PC-3 (cell line): ENCODE results near the gene SNAPC2. TPM values are rescaled to one million over a fixed set of nuclear protein-coding genes. Genes with fewer than 3 reads are reported as not detected.
A peak's percentile ranks its signal among the peaks of the same experiment; 100 is the strongest.
"Not testable (repeated sequence)": the region's sequence is repeated elsewhere in the genome, so short reads cannot be mapped to it uniquely, and the experiment has no call there.

Experiments
- ATAC-seq: fragments of 200-7000 bp; cut with Tn5 transposase; 2 replicates; pipeline ENCODE4 v1.9.1; 2020; ENCODE audit warnings: mild to moderate bottlenecking, moderate library complexity
- BruUV-seq: library from RNA; stranded (reverse); fragments of 400-500 nt; replicated peaks from 2 replicates; lab custom pipeline; 2021; lab: Mats Ljungman, UMichigan
- CTCF ChIA-PET: fragments of 300-600 bp; sonication (Branson Sonifier 250); formaldehyde crosslinking; loops from one replicate; lab custom pipeline; 2022; ENCODE audit warnings: antibody characterized with exemption; lab: Charles Lee
- POLR2A ChIA-PET: fragments of 300-600 bp; sonication (Branson Sonifier 250); formaldehyde crosslinking; loops from one replicate; lab custom pipeline; 2022; ENCODE audit warnings: antibody characterized with exemption; ENCODE audit not compliant: unreplicated experiment; lab: Charles Lee
- DNase-seq: peaks from one replicate; pipeline ENCODE4 v3.0.0-alpha.2; 2015
- H2AFZ ChIP-seq: fragments of 300-600 bp; sonication (generic); 2 replicates; pipeline ENCODE4 v1.6.0; 2016; ENCODE audit warnings: antibody characterized with exemption, low read length
- H3F3A ChIP-seq: fragments of 300-600 bp; sonication (generic); one replicate; pipeline ENCODE4 v1.6.0; 2017; ENCODE audit warnings: antibody characterized with exemption, low read length, control low read depth, mild to moderate bottlenecking; ENCODE audit not compliant: unreplicated experiment
- H3K27ac ChIP-seq: fragments of 300-600 bp; sonication (generic); 2 replicates; pipeline ENCODE4 v1.5.1; 2016; ENCODE audit warnings: mild to moderate bottlenecking, low read length
- H3K27me3 ChIP-seq: fragments of 300-600 bp; sonication (generic); 2 replicates; pipeline ENCODE4 v1.6.1; 2016; ENCODE audit warnings: low read length, mixed read lengths
- H3K36me3 ChIP-seq: fragments of 300-600 bp; sonication (generic); 2 replicates; pipeline ENCODE4 v1.6.1; 2016; ENCODE audit warnings: low read depth, mixed run types, low read length, mixed read lengths
- H3K4me1 ChIP-seq: fragments of 300-600 bp; sonication (generic); 2 replicates; pipeline ENCODE4 v1.5.1; 2016; ENCODE audit warnings: low read length; ENCODE audit not compliant: insufficient read depth
- H3K4me2 ChIP-seq: fragments of 300-600 bp; sonication (generic); 2 replicates; pipeline ENCODE4 v1.6.0; 2016; ENCODE audit warnings: low read length
- H3K4me3 ChIP-seq: fragments of 300-600 bp; sonication (generic); 2 replicates; pipeline ENCODE4 v1.5.1; 2016; ENCODE audit warnings: mild to moderate bottlenecking, low read length, mixed read lengths
- H3K79me2 ChIP-seq: fragments of 300-600 bp; sonication (generic); 2 replicates; pipeline ENCODE4 v1.6.1; 2017; ENCODE audit warnings: low read length, mixed read lengths
- H3K9ac ChIP-seq: fragments of 300-600 bp; sonication (generic); 2 replicates; pipeline ENCODE4 v1.6.0; 2016; ENCODE audit warnings: mild to moderate bottlenecking, low read length
- H3K9me2 ChIP-seq: fragments of 300-600 bp; sonication (generic); replicated peaks from 2 replicates; pipeline ENCODE4 v1.6.1; 2016; ENCODE audit warnings: mixed run types, low read length, mixed read lengths
- H3K9me3 ChIP-seq: fragments of 300-600 bp; sonication (generic); 2 replicates; pipeline ENCODE4 v1.6.1; 2016; ENCODE audit warnings: low read length, mixed read lengths
- H4K20me1 ChIP-seq: fragments of 300-600 bp; sonication (generic); 2 replicates; pipeline ENCODE4 v1.6.1; 2016; ENCODE audit warnings: low read length, mixed read lengths
- EZH2 ChIP-seq: fragments of 300-600 bp; sonication (generic); IDR thresholded peaks from one replicate; pipeline ENCODE4 v1.6.1; 2017; ENCODE audit warnings: antibody characterized with exemption, mild to moderate bottlenecking, low read length; ENCODE audit not compliant: unreplicated experiment
- EZH2phosphoT487 ChIP-seq: fragments of 300-600 bp; sonication (generic); IDR thresholded peaks from 2 replicates; pipeline ENCODE4 v1.6.1; 2018; ENCODE audit warnings: mild to moderate bottlenecking, antibody characterized with exemption, low read length, borderline replicate concordance
- intact Hi-C: fragments of 100-400 bp; cut with micrococcal nuclease; formaldehyde crosslinking; loops from 2 replicates; pipeline ENCODE4 v1.9.0; 2023
- total RNA-seq: library from RNA; depleted of rRNA; stranded (reverse); fragments of >200 nt; gene quantifications from 2 replicates; pipeline ENCODE4 v1.2.3, GENCODE V29; 2014
- TF ChIP-seq, protein P1 (sequence below): fragments of 300-600 bp; sonication (generic); conservative IDR thresholded peaks from 2 replicates; pipeline ENCODE4 v1.5.1; 2017; ENCODE audit warnings: antibody characterized with exemption, low read depth, mild to moderate bottlenecking, low read length

Gene SNAPC2
- total RNA-seq, 1 experiment from 2014 or later: 40.1 TPM

DNA sequence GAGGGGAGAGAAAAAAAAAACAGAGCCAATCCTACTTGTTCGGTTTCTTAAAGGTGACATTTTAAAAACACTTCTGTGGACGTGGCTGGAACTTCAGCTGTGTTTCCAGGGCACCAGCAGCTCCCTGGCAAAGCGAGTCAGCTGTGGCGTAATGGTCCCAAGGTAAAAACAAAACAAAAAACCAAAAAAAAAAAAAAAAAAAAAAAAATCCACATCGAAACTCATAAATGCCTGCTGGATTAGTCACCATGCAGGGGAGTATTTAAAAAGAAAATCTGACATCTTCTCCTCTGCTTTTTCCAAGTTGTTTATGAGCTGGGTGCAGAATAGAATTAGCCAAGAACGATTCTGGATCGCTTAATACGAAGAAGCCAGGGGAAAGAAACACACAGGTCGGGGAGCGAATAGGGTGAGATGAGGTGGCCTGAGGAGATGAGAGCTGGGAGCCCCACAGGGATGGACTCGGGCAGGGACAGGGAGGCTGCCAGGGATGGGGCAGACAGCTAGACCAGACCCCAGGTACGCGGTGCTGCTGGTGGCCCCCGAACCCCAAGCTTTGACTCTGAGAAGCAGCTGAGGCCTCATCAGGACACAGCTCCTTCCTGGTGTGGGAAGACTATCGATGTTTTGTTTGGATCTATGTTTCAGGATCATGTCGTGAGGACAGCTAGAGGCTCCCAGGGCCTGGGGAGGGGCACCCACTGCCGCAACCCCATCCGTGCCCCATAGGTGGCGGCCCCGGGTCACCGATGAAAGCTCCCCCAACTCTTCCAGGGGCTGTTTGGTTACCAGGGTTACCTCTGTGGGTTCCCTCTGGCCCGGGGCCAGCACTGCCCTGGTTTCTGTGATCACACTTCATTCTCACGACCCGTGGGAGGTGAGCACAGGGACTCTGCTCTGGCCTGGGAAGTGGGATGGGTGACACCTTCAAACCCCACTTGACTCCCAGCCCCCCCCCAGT, 8.9 kb downstream of the SNAPC2 start:
- ChIA-PET CTCF (interaction anchor here (0.5 to 1.6 kb wide), 8 partner anchors 8 to 423 kb away, joined by 3 to 20 read pairs (median 8); partner anchors contain the start of genes ELAVL1, SNAPC2 and TIMM44), POLR2A (interaction anchor here (0.6 to 1.5 kb wide), 8 partner anchors 8 to 578 kb away, joined by 5 to 47 read pairs (median 20); partner anchors contain the start of genes SNAPC2 and TIMM44)
- Histone ChIP-seq H3K4me3 (peak overlapping the region; percentile 21; the same call in 1 of the 2 replicates), H2AFZ (no peak overlapping the region), H3K27me3 (no peaks in the 10 kb centered on the region), H3K79me2 (no peaks in the 10 kb centered on the region), H3K4me2 (peak overlapping the region; percentile 55), H4K20me1 (0 out of 2 replicates have a peak, but pooled peaks cover 5% of the 10 kb centered on the region), H3K9me2 (no peaks in the 10 kb centered on the region), H3K4me1 (peaks cover 44% of the 10 kb centered on the region), H3K27ac (peak overlapping the region; percentile 86), H3K9me3 (no peaks in the 10 kb centered on the region), H3K36me3 (peaks cover 36% of the 10 kb centered on the region), H3K9ac (peak overlapping the region; percentile 42), H3F3A (no peaks in the 10 kb centered on the region)
- intact Hi-C loops: loop anchor here (1.0 to 5.0 kb wide), 2 partner anchors 14 to 77 kb away; partner anchors contain the start of gene TIMM44
- TF ChIP-seq EZH2: no peak
- TF ChIP-seq EZH2phosphoT487: no peak
- TF ChIP-seq, protein P1, sequence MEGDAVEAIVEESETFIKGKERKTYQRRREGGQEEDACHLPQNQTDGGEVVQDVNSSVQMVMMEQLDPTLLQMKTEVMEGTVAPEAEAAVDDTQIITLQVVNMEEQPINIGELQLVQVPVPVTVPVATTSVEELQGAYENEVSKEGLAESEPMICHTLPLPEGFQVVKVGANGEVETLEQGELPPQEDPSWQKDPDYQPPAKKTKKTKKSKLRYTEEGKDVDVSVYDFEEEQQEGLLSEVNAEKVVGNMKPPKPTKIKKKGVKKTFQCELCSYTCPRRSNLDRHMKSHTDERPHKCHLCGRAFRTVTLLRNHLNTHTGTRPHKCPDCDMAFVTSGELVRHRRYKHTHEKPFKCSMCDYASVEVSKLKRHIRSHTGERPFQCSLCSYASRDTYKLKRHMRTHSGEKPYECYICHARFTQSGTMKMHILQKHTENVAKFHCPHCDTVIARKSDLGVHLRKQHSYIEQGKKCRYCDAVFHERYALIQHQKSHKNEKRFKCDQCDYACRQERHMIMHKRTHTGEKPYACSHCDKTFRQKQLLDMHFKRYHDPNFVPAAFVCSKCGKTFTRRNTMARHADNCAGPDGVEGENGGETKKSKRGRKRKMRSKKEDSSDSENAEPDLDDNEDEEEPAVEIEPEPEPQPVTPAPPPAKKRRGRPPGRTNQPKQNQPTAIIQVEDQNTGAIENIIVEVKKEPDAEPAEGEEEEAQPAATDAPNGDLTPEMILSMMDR: peak; percentile 68
- peak; percentile 25 for ATAC-seq
- DNase-seq: peak; percentile 87
- TSS peak; percentile 70 for BruUV-seq

DNA sequence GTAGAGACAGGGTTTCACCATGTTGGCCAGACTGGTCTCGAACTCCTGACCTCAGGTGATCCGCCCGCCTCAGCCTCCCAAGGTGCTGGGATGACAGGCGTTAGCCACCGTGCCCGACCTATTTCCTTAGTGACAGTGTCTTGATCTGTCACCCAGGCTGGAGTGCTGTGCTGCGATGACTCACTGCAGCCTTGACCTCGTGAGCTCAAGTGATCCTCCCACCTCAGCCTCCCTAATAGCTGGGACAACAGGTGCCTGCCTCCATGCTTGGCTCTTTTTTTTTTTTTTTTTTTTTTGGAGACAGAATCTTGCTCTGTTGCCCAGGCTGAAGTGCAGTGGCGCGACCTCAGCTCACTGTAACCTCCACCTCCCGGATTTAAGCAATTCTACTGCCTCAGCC, 9.9 kb downstream of the SNAPC2 start:
- H4K20me1 ChIP-seq, BruUV-seq, H3K4me3 ChIP-seq, H2AFZ ChIP-seq, H3K9me3 ChIP-seq, H3K79me2 ChIP-seq, H3K9me2 ChIP-seq, H3F3A ChIP-seq, ATAC-seq, CTCF ChIA-PET, H3K27me3 ChIP-seq, intact Hi-C loops: not testable (repeated sequence)
- Histone ChIP-seq H3K27ac (peak overlapping the region; percentile 86), H3K36me3 (peaks cover 44% of the 10 kb centered on the region), H3K4me1 (peaks cover 44% of the 10 kb centered on the region), H3K9ac (0 out of 2 replicates have a peak overlapping the region, but pooled peaks have one; percentile 42), H3K4me2 (peak overlapping the region; percentile 55; the same call in 1 of the 2 replicates)
- DNase-seq: peak; percentile 49
- POLR2A ChIA-PET: interaction anchor here (0.6 to 1.2 kb wide), 2 partner anchors 14 to 248 kb away, joined by 5 to 23 read pairs; partner anchors contain the start of gene TIMM44

DNA sequence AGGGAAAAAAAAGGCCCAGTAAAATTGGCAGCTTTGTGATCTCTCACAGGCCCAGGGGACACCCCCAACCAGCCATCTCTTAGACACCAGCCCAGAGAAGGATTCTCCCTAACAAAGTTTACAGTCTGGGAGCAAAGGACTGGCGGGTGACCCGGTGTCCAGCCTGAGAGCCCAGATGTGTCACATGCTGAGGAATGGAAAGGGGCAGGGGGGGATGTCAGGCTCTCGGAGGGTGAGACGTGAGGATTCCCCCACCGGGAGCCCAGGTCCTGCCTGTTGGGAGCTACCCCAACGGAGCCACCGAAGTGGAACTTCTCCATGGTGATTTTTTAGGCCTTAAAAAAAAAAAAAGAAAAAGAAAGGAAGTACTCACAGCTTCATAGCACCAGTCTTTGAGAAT, 10.6 kb downstream of the SNAPC2 start:
- ATAC-seq (no peak), DNase-seq (no peak)
- H3K4me1 ChIP-seq: peaks cover 39% of the 10 kb centered on the region
- no peak overlapping the region for H2AFZ ChIP-seq
- H3K27ac ChIP-seq: 0 out of 2 replicates have a peak overlapping the region, but pooled peaks have one; percentile 86
- intact Hi-C loops: no loop called here
- no peak overlapping the region for H3K9ac ChIP-seq
- H3K79me2 ChIP-seq: no peaks in the 10 kb centered on the region
- 0 out of 2 replicates have a peak, but pooled peaks cover 5% of the 10 kb centered on the region for H4K20me1 ChIP-seq
- TF ChIP-seq, protein P1: no peak
- TF ChIP-seq EZH2phosphoT487: no peak
- TF ChIP-seq EZH2: no peak
- no peak overlapping the region for H3K4me2 ChIP-seq
- H3K4me3 ChIP-seq: no peak overlapping the region
- H3K27me3 ChIP-seq: no peaks in the 10 kb centered on the region
- no peaks in the 10 kb centered on the region for H3K9me3 ChIP-seq
- H3F3A ChIP-seq: no peaks in the 10 kb centered on the region
- H3K36me3 ChIP-seq: peaks cover 49% of the 10 kb centered on the region
- ChIA-PET POLR2A (interaction anchor here (0.6 to 1.2 kb wide), 2 partner anchors 13 to 247 kb away, joined by 5 to 23 read pairs; partner anchors contain the start of gene TIMM44), CTCF (no interaction called here)
- no TSS peak for BruUV-seq
- no peaks in the 10 kb centered on the region for H3K9me2 ChIP-seq
